Activated CD4-positive, alpha-beta T cell treated with anti-CD3 and anti-CD28 coated beads for 4 hours (primary cell): ENCODE results near the gene SEPTIN2.
"Not testable (repeated sequence)": the region's sequence is repeated elsewhere in the genome, so short reads cannot be mapped to it uniquely, and the experiment has no call there.

Source experiments
- DNase-seq, 2 donors: peaks; one replicate each; pipeline ENCODE4 v3.0.0-alpha.2; 2020

Gene SEPTIN2

GRCh38 chr2:241288324-241288888 is 27.3 kb upstream of the SEPTIN2 start:
- DNase-seq = no peak

- DNase-seq = no peak
These were observed 26.7 kb upstream of the SEPTIN2 start for GRCh38 chr2:241289053-241289452.

GRCh38 chr2:241289597-241289996 is 26.1 kb upstream of the SEPTIN2 start:
- no peak for DNase-seq

DNA sequence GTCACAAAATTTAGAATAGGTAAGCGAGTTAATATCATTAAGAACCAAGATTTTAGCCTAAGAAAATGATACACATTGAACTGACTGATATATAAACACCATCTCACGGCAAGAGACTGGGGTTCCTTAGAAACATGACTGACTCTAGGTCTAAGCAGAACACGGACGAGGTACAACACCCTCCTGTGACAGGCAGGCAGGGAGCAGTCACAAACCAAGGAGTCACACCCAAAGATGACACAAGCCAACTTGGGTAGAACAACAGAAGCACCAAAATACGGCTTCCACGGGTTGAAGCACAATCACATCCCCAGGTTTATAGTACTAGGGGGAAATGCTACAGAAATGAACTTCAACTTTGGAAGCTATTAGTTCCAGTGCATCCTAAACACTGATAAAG is 24.6 kb upstream of the SEPTIN2 start:
- DNase-seq = no peak

GRCh38 chr2:241291977-241292376 is 23.7 kb upstream of the SEPTIN2 start:
- no peak for DNase-seq

DNA sequence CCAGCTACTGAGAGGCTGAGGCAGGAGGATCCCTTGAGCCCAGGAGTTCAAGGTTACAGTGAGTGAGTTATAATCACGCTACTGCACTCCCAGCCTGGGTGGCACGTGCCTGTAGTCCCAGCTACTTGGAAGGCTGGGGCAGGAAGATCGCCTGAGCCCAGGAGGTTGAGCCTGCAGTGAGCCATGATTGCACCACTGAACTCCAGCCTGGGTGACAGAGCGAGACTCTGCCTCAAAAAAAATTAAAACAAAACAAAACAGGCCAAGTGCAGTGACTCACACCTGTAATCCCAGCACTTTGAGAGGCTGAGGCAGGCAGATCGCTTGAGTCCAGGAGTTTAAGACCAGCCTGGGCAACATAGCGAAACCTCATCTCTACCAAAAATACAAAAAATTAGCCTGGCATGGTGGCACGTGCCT is 22.3 kb upstream of the SEPTIN2 start:
- DNase-seq = not testable (repeated sequence)

DNA sequence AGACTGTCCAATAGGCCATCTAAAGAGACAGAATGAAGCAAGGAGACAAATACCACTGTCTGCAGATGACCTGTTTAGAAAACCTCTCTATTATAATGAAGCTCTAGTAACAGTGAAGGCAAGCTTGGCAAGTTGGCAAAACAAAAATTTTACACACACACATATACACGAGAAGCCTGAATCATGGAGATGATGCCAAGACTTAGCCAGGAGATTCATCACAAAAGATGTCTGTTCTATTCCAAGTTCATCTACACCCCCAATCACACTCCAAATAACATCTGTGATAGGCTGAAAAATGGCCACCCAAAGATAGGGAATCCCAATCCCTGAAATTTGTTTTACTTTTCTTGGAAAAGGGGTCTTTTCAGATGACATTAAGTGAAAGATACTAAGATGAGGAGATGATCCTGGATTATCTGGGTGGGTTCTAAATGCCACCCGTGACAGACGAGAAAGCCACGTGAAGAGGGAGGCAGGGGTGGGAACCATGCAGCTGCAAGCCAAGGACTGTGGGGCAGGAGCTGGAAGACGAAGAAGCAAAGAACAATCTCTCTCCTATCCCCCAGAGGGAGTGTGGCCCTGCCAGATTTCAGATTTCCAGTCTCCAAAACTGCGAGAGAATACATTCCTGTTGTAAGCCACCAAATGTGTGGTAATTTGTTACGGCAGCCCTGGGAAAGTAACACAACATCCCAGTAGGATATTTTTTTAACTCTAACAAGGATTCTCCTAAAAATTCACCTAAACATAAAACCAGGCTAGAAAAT is 20.2 kb upstream of the SEPTIN2 start:
- no peak for DNase-seq

DNA sequence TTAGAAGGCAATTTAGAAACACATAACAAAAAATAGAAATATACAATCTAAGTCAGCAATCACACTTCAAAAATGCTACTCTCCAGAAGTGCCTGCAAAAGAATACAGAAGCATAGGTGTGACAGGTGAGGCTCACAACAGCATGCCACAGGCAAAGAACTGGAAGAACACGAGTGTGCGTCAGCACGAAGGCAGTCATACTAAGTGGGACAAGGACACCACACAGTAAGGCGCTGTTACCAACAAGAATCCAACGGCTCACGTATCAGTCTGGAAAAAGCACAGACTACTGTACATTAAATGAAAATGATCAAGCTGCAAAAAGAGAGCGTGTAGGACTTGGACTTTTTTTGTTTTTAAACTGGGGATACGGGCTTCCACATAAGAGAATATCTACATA is 19.0 kb upstream of the SEPTIN2 start:
- DNase-seq = no peak

DNA sequence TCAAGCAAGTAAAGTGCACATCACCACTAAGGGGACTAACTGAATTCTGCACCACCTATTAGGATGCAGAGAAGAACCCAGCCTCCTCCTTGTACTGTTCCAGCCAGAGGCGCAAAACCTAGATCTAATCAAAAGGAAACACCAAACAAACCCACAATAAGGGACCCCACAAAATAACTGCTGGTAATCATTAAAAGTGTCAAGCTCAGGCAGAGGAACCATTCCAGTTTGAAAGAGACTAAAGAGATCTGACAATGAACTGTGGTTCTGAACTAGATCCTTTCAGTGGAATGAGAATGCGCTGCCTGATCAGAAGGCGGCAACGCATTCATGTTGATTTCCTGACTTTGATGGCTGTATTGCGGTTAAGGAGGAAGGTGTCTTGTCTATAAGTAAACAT is 17.1 kb upstream of the SEPTIN2 start:
- peak; percentile 17 for DNase-seq

DNA sequence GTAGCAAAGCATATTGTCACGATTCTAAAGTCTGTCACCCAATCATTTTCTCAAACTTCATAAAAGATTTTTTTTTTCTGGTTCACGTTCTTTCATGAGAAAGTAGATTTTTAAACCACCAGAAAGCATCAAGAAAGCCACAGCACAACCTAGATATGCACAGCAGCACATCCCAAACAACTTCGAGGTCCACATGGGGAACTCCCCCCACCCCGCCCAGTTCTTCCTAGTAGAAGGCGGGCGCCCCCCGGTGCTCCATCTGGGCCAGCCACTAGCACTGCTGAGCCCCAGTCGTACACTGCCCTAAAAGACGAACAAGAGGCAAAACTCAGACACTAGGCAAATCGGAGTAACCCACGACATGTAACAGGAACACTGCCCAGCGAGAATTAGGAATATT is 15.7 kb upstream of the SEPTIN2 start:
- DNase-seq = peak; percentile 27 to 30

DNA sequence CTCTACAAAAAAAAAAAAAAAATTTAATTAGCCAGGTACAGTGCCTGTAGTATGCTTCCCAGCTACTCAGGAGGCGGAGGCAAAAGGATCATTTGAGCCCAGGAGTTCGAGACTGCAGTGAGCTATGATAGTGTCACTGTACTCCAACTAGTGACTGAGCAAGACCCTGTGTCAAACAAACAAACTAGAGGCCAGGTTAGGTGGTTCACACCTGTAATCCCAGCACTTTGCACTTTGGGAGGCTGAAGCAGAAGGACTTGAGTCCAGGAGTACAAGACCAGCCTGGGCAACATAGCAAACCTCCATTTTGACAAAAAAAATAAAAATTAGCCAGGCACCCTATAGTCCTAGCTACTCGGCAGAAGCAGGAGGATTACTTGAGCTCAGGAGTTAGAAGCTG is 13.6 kb upstream of the SEPTIN2 start:
- DNase-seq = no peak

- DNase-seq = no peak
These were observed 12.7 kb upstream of the SEPTIN2 start for GRCh38 chr2:241302759-241303651.

DNA sequence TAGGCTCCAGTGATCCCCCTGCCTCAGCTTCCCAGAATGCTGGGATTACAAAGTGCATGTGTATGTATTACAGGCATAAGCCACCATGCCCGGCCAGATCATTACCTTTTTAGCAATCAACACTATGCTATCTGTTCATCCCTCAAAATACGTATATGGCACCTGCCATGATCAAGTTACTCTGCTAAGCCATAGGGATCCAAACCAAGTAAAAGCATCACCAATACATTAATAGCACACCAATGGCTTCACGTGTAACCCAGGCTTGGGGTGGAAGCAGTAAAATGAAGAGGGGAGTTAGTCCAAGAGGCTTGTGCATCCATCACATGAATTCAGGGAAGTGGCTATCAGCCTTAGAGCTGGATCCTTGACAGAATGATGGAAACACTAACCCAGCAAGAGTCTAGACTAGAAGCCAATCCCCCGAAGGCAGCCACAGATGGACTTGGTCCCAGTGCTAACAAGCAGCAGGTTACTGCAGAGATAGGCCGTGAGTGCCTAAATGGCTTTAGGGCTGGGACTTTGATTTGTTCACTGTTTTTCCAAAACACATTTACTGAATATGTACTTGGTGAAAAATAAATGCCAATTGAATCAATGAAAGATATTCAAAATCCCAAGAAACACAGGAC is 11.6 kb upstream of the SEPTIN2 start:
- DNase-seq = no peak

DNA sequence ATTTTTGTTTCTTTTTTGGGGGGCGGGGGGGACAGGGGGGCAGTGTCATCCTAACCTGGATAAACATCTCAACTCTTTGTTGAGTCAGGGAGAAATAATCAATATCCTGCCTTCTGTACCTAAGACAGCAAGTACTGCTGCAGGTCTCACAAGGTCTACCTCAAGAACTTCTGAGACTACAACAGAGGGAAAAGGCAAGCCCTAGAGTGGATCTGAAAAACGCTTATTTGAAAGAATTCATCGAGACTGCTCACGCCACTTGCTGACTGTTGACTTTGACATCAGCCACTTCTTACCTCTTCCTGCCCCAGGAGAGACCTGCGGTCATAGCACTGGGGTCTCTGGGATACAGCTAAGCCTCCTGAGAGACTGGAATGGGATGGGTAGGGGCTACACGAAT is 8.7 kb upstream of the SEPTIN2 start:
- no peak for DNase-seq

GRCh38 chr2:241308267-241308666 is 7.5 kb upstream of the SEPTIN2 start:
- no peak for DNase-seq

DNA sequence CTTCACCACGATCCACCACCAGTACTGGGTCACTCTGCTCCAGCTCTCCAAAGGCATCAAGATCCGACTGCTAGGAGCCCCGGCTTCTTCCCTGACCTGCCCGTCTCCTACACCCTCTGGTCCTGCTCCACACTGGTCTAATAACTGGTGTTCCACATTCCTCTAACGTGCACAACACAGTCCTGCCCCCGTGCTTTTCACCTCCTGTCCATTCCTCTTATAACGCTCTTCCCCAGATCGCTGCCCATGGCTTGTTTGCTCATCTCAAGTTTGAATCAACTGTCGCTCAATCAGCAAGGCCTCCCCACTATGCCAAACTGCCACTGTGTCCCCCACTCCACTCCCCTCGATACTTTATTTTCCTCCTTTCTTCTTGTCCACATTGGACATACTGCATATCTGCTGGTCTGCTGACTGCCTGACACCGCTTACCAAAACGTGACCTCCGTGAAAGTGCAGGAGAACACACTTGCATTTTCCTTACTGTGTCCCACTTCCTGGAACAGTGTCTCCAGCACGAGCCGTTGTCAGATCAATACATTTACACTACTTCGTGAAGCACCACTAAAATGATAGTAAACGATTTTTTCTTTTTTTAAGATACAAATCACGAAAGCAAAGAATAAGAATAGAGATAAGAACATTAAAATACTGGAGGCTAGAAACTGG is 6.8 kb upstream of the SEPTIN2 start:
- DNase-seq = no peak

DNA sequence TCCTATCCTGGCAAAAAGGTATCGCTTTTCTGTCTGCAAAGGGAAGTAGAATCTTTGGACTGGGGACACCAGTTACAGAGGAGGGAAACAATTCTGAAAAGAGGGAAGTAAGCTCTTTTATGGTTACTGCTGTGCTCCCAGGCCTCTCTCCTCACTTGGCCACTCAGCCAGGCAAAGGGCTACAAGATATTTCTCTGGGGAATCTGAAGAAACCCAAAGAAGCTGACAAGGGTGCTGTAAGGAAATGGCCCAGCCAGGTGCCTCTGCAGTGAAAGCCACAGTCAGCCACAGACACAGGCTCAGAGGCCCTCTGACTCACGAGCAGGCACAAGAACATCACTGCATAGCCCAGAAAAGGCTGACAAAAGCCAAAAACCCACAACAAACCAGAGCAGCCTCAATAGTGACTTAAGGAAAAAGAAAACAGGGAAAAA is 6.0 kb upstream of the SEPTIN2 start:
- peak; percentile 69 to 70 for DNase-seq

DNA sequence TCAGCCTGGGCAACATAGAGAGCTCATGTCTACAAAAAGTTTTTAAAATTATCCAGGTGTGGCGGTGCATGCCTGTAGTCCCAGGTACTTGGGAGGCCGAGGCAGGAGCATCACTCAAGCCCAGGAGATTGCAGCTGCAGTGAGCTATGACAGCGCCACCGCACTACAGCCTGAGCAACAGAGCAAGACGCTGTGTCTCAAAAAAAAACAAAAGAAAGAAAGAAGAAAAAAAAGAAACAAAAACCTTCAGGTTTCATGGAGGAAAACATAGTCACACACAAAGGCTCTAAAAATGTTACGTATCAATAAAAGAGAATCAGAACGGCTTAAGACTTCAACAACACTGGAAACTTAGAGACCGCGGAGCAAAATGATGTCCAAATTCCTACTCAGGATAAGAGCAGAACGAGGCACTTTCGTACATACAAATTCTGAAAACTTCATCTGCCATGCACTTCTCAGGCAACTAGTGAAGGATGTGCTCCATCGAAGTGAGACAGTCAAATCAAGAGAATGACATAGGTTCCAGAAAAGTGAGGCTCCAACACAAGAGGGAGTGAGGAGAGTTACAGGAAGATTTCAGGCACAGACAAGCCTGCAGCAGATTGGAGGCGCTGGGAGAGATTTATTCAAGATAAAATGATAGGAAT is 4.7 kb upstream of the SEPTIN2 start:
- no peak for DNase-seq

GRCh38 chr2:241312082-241312481 is 3.6 kb upstream of the SEPTIN2 start:
- DNase-seq = no peak

- DNase-seq = no peak
These were observed 2.1 kb upstream of the SEPTIN2 start for GRCh38 chr2:241313543-241314095.

- no peak for DNase-seq
These were observed 1.3 kb upstream of the SEPTIN2 start for GRCh38 chr2:241314226-241315092.
